BJ (cell line): Measurements from ENCODE around the gene GPRIN1. TPM values are rescaled to one million over a fixed set of nuclear protein-coding genes. Genes with fewer than 3 reads are reported as not detected.

Experiments used
- CTCF ChIA-PET: fragments of 350-600 bp; formaldehyde crosslinking; extraction: SDS; loops from one replicate; lab custom pipeline; 2021; ENCODE audit warnings: antibody characterized with exemption, inconsistent platforms; lab: Yijun Ruan, JAX
- POLR2A ChIA-PET: fragments of 300-600 bp; sonication (Branson Sonifier 250); formaldehyde crosslinking; extraction: SDS; loops from one replicate; lab custom pipeline; 2021; ENCODE audit warnings: antibody characterized with exemption; lab: Charles Lee
- DNase-seq: peaks from one replicate; pipeline ENCODE4 v3.0.0-alpha.2; 2011; ENCODE audit warnings: low read depth
- H3K27me3 ChIP-seq: 2 replicates; pipeline ENCODE4 v1.6.0; 2011; ENCODE audit warnings: low read length; ENCODE audit not compliant: control insufficient read depth, insufficient read depth
- H3K36me3 ChIP-seq: 2 replicates; pipeline ENCODE4 v1.5.1; 2011; ENCODE audit warnings: low read length; ENCODE audit not compliant: control insufficient read depth, insufficient read depth
- H3K4me3 ChIP-seq: 2 replicates; pipeline ENCODE4 v1.5.1; 2011; ENCODE audit warnings: low read depth, mild to moderate bottlenecking, control low read depth, low read length
- polyA plus RNA-seq: library from polyadenylated mRNA; depleted of rRNA; stranded (reverse); fragments of >200 nt; gene quantifications from 2 replicates; pipeline ENCODE4 v1.2.3, GENCODE V29; 2011
- TF ChIP-seq, protein P1 (sequence below): IDR thresholded peaks from 2 replicates; pipeline ENCODE4 v1.5.1; 2011; ENCODE audit warnings: low read depth, mild to moderate bottlenecking, control low read depth, inconsistent platforms, low read length, moderate library complexity; ENCODE audit not compliant: insufficient read depth

The GPRIN1 gene
- polyA plus RNA-seq, 1 experiment: 2.4 TPM

DNA sequence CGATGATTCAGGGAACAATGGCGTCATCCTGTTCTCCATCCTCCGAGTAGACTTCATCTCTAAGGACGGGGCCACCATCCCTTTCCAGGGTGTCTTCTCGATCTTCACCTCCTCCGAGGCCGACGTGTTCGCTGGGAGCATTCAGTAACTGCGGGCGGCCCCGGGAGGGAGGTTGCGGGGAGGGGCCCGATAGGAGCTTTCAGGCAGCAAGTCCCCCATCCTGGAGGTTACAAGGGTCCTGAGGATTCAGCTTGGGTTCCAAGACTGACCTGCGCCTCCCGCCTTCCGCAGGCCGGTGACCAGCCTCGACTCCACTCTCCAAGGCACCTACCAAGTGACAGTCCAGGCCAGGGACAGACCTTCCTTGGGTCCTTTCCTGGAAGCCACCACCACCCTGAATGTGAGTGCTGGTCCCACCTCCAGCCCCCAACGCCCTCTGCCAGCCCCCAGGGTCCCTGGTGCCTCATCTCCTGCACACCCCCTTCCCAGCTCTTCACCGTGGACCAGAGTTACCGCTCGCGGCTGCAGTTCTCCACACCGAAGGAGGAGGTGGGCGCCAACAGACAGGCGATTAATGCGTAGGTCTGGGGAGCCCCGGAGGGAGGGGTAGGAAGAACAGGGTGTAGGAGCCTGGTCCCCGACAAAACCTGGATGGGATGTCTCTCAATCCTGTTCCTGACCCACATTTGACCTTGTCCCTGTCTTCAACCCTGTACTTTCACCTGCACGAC is 20.8 kb downstream of the GPRIN1 start:
- no peak for DNase-seq
- ChIA-PET CTCF (interaction anchor here (0.9 to 1.8 kb wide), 2 partner anchors 16 kb away, joined by 3 to 6 read pairs; no protein-coding TSS in a partner anchor), POLR2A (no interaction called here)
- Histone ChIP-seq H3K36me3 (no peaks in the 10 kb centered on the region), H3K4me3 (no peak overlapping the region), H3K27me3 (no peaks in the 10 kb centered on the region)
- TF ChIP-seq, protein P1, sequence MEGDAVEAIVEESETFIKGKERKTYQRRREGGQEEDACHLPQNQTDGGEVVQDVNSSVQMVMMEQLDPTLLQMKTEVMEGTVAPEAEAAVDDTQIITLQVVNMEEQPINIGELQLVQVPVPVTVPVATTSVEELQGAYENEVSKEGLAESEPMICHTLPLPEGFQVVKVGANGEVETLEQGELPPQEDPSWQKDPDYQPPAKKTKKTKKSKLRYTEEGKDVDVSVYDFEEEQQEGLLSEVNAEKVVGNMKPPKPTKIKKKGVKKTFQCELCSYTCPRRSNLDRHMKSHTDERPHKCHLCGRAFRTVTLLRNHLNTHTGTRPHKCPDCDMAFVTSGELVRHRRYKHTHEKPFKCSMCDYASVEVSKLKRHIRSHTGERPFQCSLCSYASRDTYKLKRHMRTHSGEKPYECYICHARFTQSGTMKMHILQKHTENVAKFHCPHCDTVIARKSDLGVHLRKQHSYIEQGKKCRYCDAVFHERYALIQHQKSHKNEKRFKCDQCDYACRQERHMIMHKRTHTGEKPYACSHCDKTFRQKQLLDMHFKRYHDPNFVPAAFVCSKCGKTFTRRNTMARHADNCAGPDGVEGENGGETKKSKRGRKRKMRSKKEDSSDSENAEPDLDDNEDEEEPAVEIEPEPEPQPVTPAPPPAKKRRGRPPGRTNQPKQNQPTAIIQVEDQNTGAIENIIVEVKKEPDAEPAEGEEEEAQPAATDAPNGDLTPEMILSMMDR: no peak

DNA sequence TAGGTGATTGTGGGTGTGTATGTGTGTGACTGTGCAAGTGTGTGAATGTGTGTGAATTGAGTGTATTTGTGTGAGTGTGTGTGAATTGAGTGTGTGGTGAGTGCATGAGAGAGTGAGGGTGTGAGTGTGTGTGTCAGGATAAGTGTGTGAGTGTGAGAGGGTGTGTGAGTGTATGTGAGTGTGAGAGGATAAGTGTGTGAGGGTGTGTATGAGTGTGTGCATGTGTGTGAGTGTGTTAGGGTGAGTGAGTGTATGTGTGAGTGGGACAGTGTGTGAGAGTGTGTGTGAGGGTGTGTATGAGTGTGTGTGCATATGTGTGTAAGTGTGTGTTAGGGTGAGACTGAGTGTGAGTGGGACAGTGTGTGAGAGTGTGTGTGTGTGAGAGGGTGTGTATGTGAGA is 21.7 kb downstream of the GPRIN1 start:
- no peaks in the 10 kb centered on the region for H3K36me3 ChIP-seq
- ChIA-PET POLR2A (no interaction called here), CTCF (no interaction called here)
- H3K27me3 ChIP-seq: no peaks in the 10 kb centered on the region
- DNase-seq: no peak
- no peak overlapping the region for H3K4me3 ChIP-seq
- TF ChIP-seq, protein P1: no peak

DNA sequence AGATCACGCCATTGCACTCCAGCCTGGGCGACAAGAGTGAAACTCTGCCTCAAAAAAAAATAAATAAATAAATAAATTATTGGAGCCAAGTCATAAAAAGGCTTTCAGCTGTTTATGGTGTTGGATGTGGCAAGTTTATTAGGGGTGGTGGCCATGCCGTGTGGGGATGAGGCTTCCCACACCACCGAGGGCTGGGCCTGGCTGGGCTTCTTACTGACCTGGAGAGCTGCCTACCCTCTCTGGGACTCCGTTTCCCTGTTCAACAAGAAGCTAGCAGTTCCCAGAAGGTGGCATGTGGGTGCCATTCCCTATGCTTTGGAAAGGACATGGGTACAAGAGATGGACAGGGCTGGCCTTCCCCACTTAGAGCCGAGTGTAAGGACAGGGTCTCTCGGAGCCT is 22.6 kb downstream of the GPRIN1 start:
- no peak overlapping the region for H3K4me3 ChIP-seq
- ChIA-PET POLR2A (no interaction called here), CTCF (interaction anchor here (1.2 kb wide), 1 partner anchor 14 kb away, joined by 3 read pairs; no protein-coding TSS in a partner anchor)
- no peaks in the 10 kb centered on the region for H3K27me3 ChIP-seq
- TF ChIP-seq, protein P1: no peak
- no peaks in the 10 kb centered on the region for H3K36me3 ChIP-seq
- DNase-seq: no peak

GRCh38 chr5:176583076-176583475 is 26.9 kb downstream of the GPRIN1 start:
- H3K27me3 ChIP-seq: no peaks in the 10 kb centered on the region; the same call in 1 of the 2 replicates
- ChIA-PET CTCF (interaction anchor here (0.6 to 1.3 kb wide), 3 partner anchors 8 to 17 kb away, joined by 3 to 8 read pairs (median 3); no protein-coding TSS in a partner anchor), POLR2A (no interaction called here)
- TF ChIP-seq, protein P1: no peak
- DNase-seq: no peak
- no peak overlapping the region for H3K4me3 ChIP-seq
- H3K36me3 ChIP-seq: no peaks in the 10 kb centered on the region

DNA sequence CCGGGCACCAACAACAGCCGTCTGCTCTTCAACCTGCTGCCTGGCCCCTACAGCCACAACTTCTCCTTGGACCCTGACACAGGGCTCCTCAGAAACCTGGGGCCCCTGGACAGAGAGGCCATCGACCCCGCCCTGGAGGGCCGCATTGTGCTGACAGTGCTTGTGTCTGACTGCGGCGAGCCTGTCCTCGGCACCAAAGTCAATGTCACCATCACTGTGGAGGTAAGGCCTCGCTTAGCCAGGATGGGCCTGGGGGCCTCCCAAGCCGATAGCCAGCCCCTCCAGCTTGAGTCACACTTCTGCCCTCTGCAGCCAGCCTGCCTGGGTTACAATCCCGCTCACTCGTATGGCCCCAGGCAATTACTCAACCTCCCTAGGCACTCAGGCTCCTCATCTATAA is 28.6 kb downstream of the GPRIN1 start:
- ChIA-PET CTCF (no interaction called here), POLR2A (no interaction called here)
- DNase-seq: no peak
- no peaks in the 10 kb centered on the region for H3K36me3 ChIP-seq
- TF ChIP-seq, protein P1: no peak
- H3K4me3 ChIP-seq: no peak overlapping the region
- no peaks in the 10 kb centered on the region; the same call in 1 of the 2 replicates for H3K27me3 ChIP-seq
